Measurements from ENCODE around the gene LIG3.
"Not testable (repeated sequence)": the region's sequence is repeated elsewhere in the genome, so short reads cannot be mapped to it uniquely, and the experiment has no call there.

LIG3 gene

GRCh38 chr17:35017021-35017420 is 36.7 kb downstream of the LIG3 start:
- no peaks in the 10 kb centered on the region for H3K27me3 ChIP-seq (ENCODE audit: control insufficient read depth, insufficient read depth, low read length, poor library complexity, severe bottlenecking)
- WGBS, 2 experiments = 90 to 92% methylated on average over 4 of the region's 4 CpGs
- no peaks in the 10 kb centered on the region for H3K36me3 ChIP-seq (ENCODE audit: control insufficient read depth, insufficient read depth, low read length)
- no peak overlapping the region for H3K27ac ChIP-seq (ENCODE audit: insufficient read depth, low read depth, low read length, poor library complexity, severe bottlenecking)
- H3K4me3 ChIP-seq (ENCODE audit: insufficient read depth, low read depth, low read length) = no peak overlapping the region
- H3K4me1 ChIP-seq (ENCODE audit: control insufficient read depth, insufficient read depth, low read length) = peaks cover 6% of the 10 kb centered on the region
- H3K9me3 ChIP-seq (ENCODE audit: control insufficient read depth, low read length) = no peaks in the 10 kb centered on the region

- no peak overlapping the region for H3K4me3 ChIP-seq (ENCODE audit: insufficient read depth, low read depth, low read length)
- no peaks in the 10 kb centered on the region for H3K27me3 ChIP-seq (ENCODE audit: control insufficient read depth, insufficient read depth, low read length, poor library complexity, severe bottlenecking)
- no peaks in the 10 kb centered on the region for H3K9me3 ChIP-seq (ENCODE audit: control insufficient read depth, low read length)
- no peaks in the 10 kb centered on the region for H3K36me3 ChIP-seq (ENCODE audit: control insufficient read depth, insufficient read depth, low read length)
- WGBS, 2 experiments = 89 to 98% methylated on average over 2 of the region's 2 CpGs
- H3K27ac ChIP-seq (ENCODE audit: insufficient read depth, low read depth, low read length, poor library complexity, severe bottlenecking) = no peak overlapping the region
- H3K4me1 ChIP-seq (ENCODE audit: control insufficient read depth, insufficient read depth, low read length) = peaks cover 6% of the 10 kb centered on the region
Observed at GRCh38 chr17:35018814-35019213, 38.5 kb downstream of the LIG3 start.

GRCh38 chr17:35019386-35020179 is 39.3 kb downstream of the LIG3 start:
- H3K9me3 ChIP-seq (ENCODE audit: control insufficient read depth, low read length) = no peaks in the 10 kb centered on the region
- no peaks in the 10 kb centered on the region for H3K27me3 ChIP-seq (ENCODE audit: control insufficient read depth, insufficient read depth, low read length, poor library complexity, severe bottlenecking)
- no peak overlapping the region for H3K27ac ChIP-seq (ENCODE audit: insufficient read depth, low read depth, low read length, poor library complexity, severe bottlenecking)
- H3K4me3 ChIP-seq (ENCODE audit: insufficient read depth, low read depth, low read length) = no peak overlapping the region
- H3K4me1 ChIP-seq (ENCODE audit: control insufficient read depth, insufficient read depth, low read length) = peaks cover 3% of the 10 kb centered on the region
- no peaks in the 10 kb centered on the region for H3K36me3 ChIP-seq (ENCODE audit: control insufficient read depth, insufficient read depth, low read length)
- 91 to 92% methylated on average over 6 of the region's 6 CpGs for WGBS, 2 experiments

- Histone ChIP-seq H3K4me3 (ENCODE audit: insufficient read depth, low read depth, low read length) (no peak overlapping the region), H3K9me3 (ENCODE audit: control insufficient read depth, low read length) (no peaks in the 10 kb centered on the region), H3K36me3 (ENCODE audit: control insufficient read depth, insufficient read depth, low read length) (no peaks in the 10 kb centered on the region), H3K27ac (ENCODE audit: insufficient read depth, low read depth, low read length, poor library complexity, severe bottlenecking) (no peak overlapping the region), H3K4me1 (ENCODE audit: control insufficient read depth, insufficient read depth, low read length) (no peaks in the 10 kb centered on the region), H3K27me3 (ENCODE audit: control insufficient read depth, insufficient read depth, low read length, poor library complexity, severe bottlenecking) (no peaks in the 10 kb centered on the region)
- WGBS, 2 experiments = 94 to 95% methylated on average over 10 to 11 of the region's 11 CpGs
Observed at GRCh38 chr17:35021520-35022380, 41.4 kb downstream of the LIG3 start.

- Histone ChIP-seq H3K27me3 (ENCODE audit: control insufficient read depth, insufficient read depth, low read length, poor library complexity, severe bottlenecking) (no peaks in the 10 kb centered on the region), H3K27ac (ENCODE audit: insufficient read depth, low read depth, low read length, poor library complexity, severe bottlenecking) (no peak overlapping the region), H3K9me3 (ENCODE audit: control insufficient read depth, low read length) (no peaks in the 10 kb centered on the region), H3K36me3 (ENCODE audit: control insufficient read depth, insufficient read depth, low read length) (no peaks in the 10 kb centered on the region), H3K4me1 (ENCODE audit: control insufficient read depth, insufficient read depth, low read length) (no peaks in the 10 kb centered on the region), H3K4me3 (ENCODE audit: insufficient read depth, low read depth, low read length) (no peak overlapping the region)
- WGBS, 2 experiments = 89 to 90% methylated on average over 8 of the region's 8 CpGs
Observed at GRCh38 chr17:35022536-35023063, 42.3 kb downstream of the LIG3 start.

GRCh38 chr17:35023538-35023937 is 43.2 kb downstream of the LIG3 start:
- Histone ChIP-seq H3K4me3 (ENCODE audit: insufficient read depth, low read depth, low read length) (no peak overlapping the region), H3K27ac (ENCODE audit: insufficient read depth, low read depth, low read length, poor library complexity, severe bottlenecking) (no peak overlapping the region), H3K9me3 (ENCODE audit: control insufficient read depth, low read length) (no peaks in the 10 kb centered on the region), H3K4me1 (ENCODE audit: control insufficient read depth, insufficient read depth, low read length) (no peaks in the 10 kb centered on the region), H3K36me3 (ENCODE audit: control insufficient read depth, insufficient read depth, low read length) (no peaks in the 10 kb centered on the region), H3K27me3 (ENCODE audit: control insufficient read depth, insufficient read depth, low read length, poor library complexity, severe bottlenecking) (no peaks in the 10 kb centered on the region)
- 93 to 95% methylated on average over 3 of the region's 3 CpGs for WGBS, 2 experiments

- Histone ChIP-seq H3K9me3 (ENCODE audit: control insufficient read depth, low read length) (no peaks in the 10 kb centered on the region), H3K4me1 (ENCODE audit: control insufficient read depth, insufficient read depth, low read length) (no peaks in the 10 kb centered on the region), H3K27ac (ENCODE audit: insufficient read depth, low read depth, low read length, poor library complexity, severe bottlenecking) (no peak overlapping the region), H3K27me3 (ENCODE audit: control insufficient read depth, insufficient read depth, low read length, poor library complexity, severe bottlenecking) (no peaks in the 10 kb centered on the region), H3K36me3 (ENCODE audit: control insufficient read depth, insufficient read depth, low read length) (no peaks in the 10 kb centered on the region), H3K4me3 (ENCODE audit: insufficient read depth, low read depth, low read length) (no peak overlapping the region)
- WGBS, 2 experiments = 88 to 95% methylated on average over 1 of the region's 1 CpG
Observed at GRCh38 chr17:35025541-35025940, 45.2 kb downstream of the LIG3 start.

GRCh38 chr17:35028097-35028496 is 47.8 kb downstream of the LIG3 start:
- WGBS, 2 experiments = 91 to 96% methylated on average over 4 of the region's 4 CpGs
- not testable (repeated sequence) for H3K36me3 ChIP-seq (ENCODE audit: control insufficient read depth, insufficient read depth, low read length); H3K27ac ChIP-seq (ENCODE audit: insufficient read depth, low read depth, low read length, poor library complexity, severe bottlenecking); H3K4me3 ChIP-seq (ENCODE audit: insufficient read depth, low read depth, low read length); H3K9me3 ChIP-seq (ENCODE audit: control insufficient read depth, low read length); H3K27me3 ChIP-seq (ENCODE audit: control insufficient read depth, insufficient read depth, low read length, poor library complexity, severe bottlenecking); H3K4me1 ChIP-seq (ENCODE audit: control insufficient read depth, insufficient read depth, low read length)

GRCh38 chr17:35028531-35029262 is 48.4 kb downstream of the LIG3 start:
- no peaks in the 10 kb centered on the region for H3K4me1 ChIP-seq (ENCODE audit: control insufficient read depth, insufficient read depth, low read length)
- H3K36me3 ChIP-seq (ENCODE audit: control insufficient read depth, insufficient read depth, low read length) = no peaks in the 10 kb centered on the region
- no peak overlapping the region for H3K27ac ChIP-seq (ENCODE audit: insufficient read depth, low read depth, low read length, poor library complexity, severe bottlenecking)
- H3K4me3 ChIP-seq (ENCODE audit: insufficient read depth, low read depth, low read length) = no peak overlapping the region
- WGBS, 2 experiments = 90 to 94% methylated on average over 3 of the region's 3 CpGs
- H3K27me3 ChIP-seq (ENCODE audit: control insufficient read depth, insufficient read depth, low read length, poor library complexity, severe bottlenecking) = no peaks in the 10 kb centered on the region
- H3K9me3 ChIP-seq (ENCODE audit: control insufficient read depth, low read length) = no peaks in the 10 kb centered on the region

GRCh38 chr17:35030780-35031179 is 50.5 kb downstream of the LIG3 start:
- WGBS, 2 experiments = 89 to 97% methylated on average over 1 of the region's 1 CpG
- Histone ChIP-seq H3K27me3 (ENCODE audit: control insufficient read depth, insufficient read depth, low read length, poor library complexity, severe bottlenecking) (no peaks in the 10 kb centered on the region), H3K9me3 (ENCODE audit: control insufficient read depth, low read length) (no peaks in the 10 kb centered on the region), H3K4me1 (ENCODE audit: control insufficient read depth, insufficient read depth, low read length) (no peaks in the 10 kb centered on the region), H3K36me3 (ENCODE audit: control insufficient read depth, insufficient read depth, low read length) (no peaks in the 10 kb centered on the region), H3K4me3 (ENCODE audit: insufficient read depth, low read depth, low read length) (no peak overlapping the region), H3K27ac (ENCODE audit: insufficient read depth, low read depth, low read length, poor library complexity, severe bottlenecking) (no peak overlapping the region)

All from ectodermal cell (in vitro differentiated cells).